AG08395 (cell line): ENCODE results near the gene KIF2C.
A peak's percentile ranks its signal among the peaks of the same experiment; 100 is the strongest.
"Not testable (repeated sequence)": the region's sequence is repeated elsewhere in the genome, so short reads cannot be mapped to it uniquely, and the experiment has no call there.

Experiments
- DNase-seq: peaks from one replicate; pipeline ENCODE4 v3.0.0; 2012; ENCODE audit warnings: mixed read lengths, low spot score

KIF2C gene

GRCh38 chr1:44775930-44776729 is 36.5 kb downstream of the KIF2C start:
- DNase-seq: no peak

- DNase-seq: no peak
Measured at GRCh38 chr1:44776730-44777068, 37.1 kb downstream of the KIF2C start.

GRCh38 chr1:44777547-44777946 is 37.9 kb downstream of the KIF2C start:
- no peak for DNase-seq

GRCh38 chr1:44777969-44778635 is 38.5 kb downstream of the KIF2C start:
- no peak for DNase-seq

GRCh38 chr1:44778705-44779576 is 39.3 kb downstream of the KIF2C start:
- DNase-seq: no peak

- DNase-seq: no peak
Measured at GRCh38 chr1:44780583-44781121, 41.0 kb downstream of the KIF2C start.

- DNase-seq: no peak
Measured at GRCh38 chr1:44783697-44784093, 44.1 kb downstream of the KIF2C start.

GRCh38 chr1:44784094-44785028 is 44.7 kb downstream of the KIF2C start:
- no peak for DNase-seq

GRCh38 chr1:44785029-44785380 is 45.4 kb downstream of the KIF2C start:
- DNase-seq: no peak

- DNase-seq: no peak
Measured at GRCh38 chr1:44785501-44786137, 46.0 kb downstream of the KIF2C start.

GRCh38 chr1:44786138-44786840 is 46.7 kb downstream of the KIF2C start:
- peak; percentile 46 for DNase-seq

GRCh38 chr1:44786841-44787426 is 47.3 kb downstream of the KIF2C start:
- no peak for DNase-seq

GRCh38 chr1:44787506-44787905 is 47.9 kb downstream of the KIF2C start:
- no peak for DNase-seq

GRCh38 chr1:44788120-44788860 is 48.7 kb downstream of the KIF2C start, which contains the start of gene BEST4:
Gene BEST4 (minus strand): TSS chr1:44788170. CDS start chr1:44787705, 465 bp downstream.
- no peak for DNase-seq

GRCh38 chr1:44790968-44791801 is 51.5 kb downstream of the KIF2C start:
- no peak for DNase-seq

- DNase-seq: no peak
Measured at GRCh38 chr1:44792736-44793502, 53.3 kb downstream of the KIF2C start.

GRCh38 chr1:44797886-44798285 is 58.2 kb downstream of the KIF2C start:
- not testable (repeated sequence) for DNase-seq
